Mesendoderm (in vitro differentiated cells): Measurements from ENCODE around the gene BABAM2.
"Not testable (repeated sequence)": the region's sequence is repeated elsewhere in the genome, so short reads cannot be mapped to it uniquely, and the experiment has no call there.

Experiments used
- DNase-seq: peaks from one replicate; pipeline ENCODE4 v3.0.0; 2013
- H2AK5ac ChIP-seq: 2 replicates; pipeline ENCODE4 v1.6.1; 2013; ENCODE audit warnings: low read length, inconsistent platforms
- H2BK120ac ChIP-seq: 2 replicates; pipeline ENCODE4 v1.6.1; 2013; ENCODE audit warnings: low read depth, mild to moderate bottlenecking, low read length, moderate library complexity, mixed read lengths
- H2BK15ac ChIP-seq: replicated peaks from 2 replicates; pipeline ENCODE4 v1.6.1; 2013; ENCODE audit warnings: low read depth, mild to moderate bottlenecking, moderate library complexity
- H2BK5ac ChIP-seq: 2 replicates; pipeline ENCODE4 v1.6.1; 2013; ENCODE audit warnings: low read length, inconsistent platforms
- H3K18ac ChIP-seq: 2 replicates; pipeline ENCODE4 v1.6.1; 2013; ENCODE audit warnings: mild to moderate bottlenecking, low read length, mixed read lengths
- H3K23ac ChIP-seq: one replicate; pipeline ENCODE4 v1.6.1; 2013; ENCODE audit warnings: low read length
- H3K27ac ChIP-seq: 2 replicates; pipeline ENCODE4 v1.5.1; 2013; ENCODE audit warnings: low read depth, mild to moderate bottlenecking, inconsistent platforms, low read length, moderate library complexity
- H3K27me3 ChIP-seq: 2 replicates; pipeline ENCODE4 v1.6.1; 2013; ENCODE audit warnings: low read length, control low read depth, mild to moderate bottlenecking, inconsistent platforms; ENCODE audit not compliant: insufficient read depth, poor library complexity
- H3K36me3 ChIP-seq: 2 replicates; pipeline ENCODE4 v1.6.1; 2013; ENCODE audit warnings: low read length, inconsistent platforms; ENCODE audit not compliant: control insufficient read depth, insufficient read depth
- H3K4ac ChIP-seq: one replicate; pipeline ENCODE4 v1.6.1; 2013; ENCODE audit warnings: low read depth, mild to moderate bottlenecking, low read length, moderate library complexity
- H3K4me1 ChIP-seq: 2 replicates; pipeline ENCODE4 v1.6.1; 2013; ENCODE audit warnings: low read depth, low read length, inconsistent platforms; ENCODE audit not compliant: control insufficient read depth
- H3K4me2 ChIP-seq: 2 replicates; pipeline ENCODE4 v1.6.1; 2013; ENCODE audit warnings: low read length
- H3K4me3 ChIP-seq: 2 replicates; pipeline ENCODE4 v1.5.1; 2013; ENCODE audit warnings: mild to moderate bottlenecking, low read length
- H3K56ac ChIP-seq: one replicate; pipeline ENCODE4 v1.6.1; 2013; ENCODE audit warnings: low read length
- H3K79me1 ChIP-seq: 2 replicates; pipeline ENCODE4 v1.6.1; 2013; ENCODE audit warnings: low read length, inconsistent platforms
- H3K79me2 ChIP-seq: 2 replicates; pipeline ENCODE4 v1.6.1; 2013; ENCODE audit warnings: mild to moderate bottlenecking, low read length; ENCODE audit not compliant: control insufficient read depth, insufficient read depth
- H3K9ac ChIP-seq: 2 replicates; pipeline ENCODE4 v1.6.1; 2013; ENCODE audit warnings: low read length, inconsistent platforms
- H4K5ac ChIP-seq: one replicate; pipeline ENCODE4 v1.6.1; 2013; ENCODE audit warnings: low read length
- H4K8ac ChIP-seq: one replicate; pipeline ENCODE4 v1.6.1; 2013; ENCODE audit warnings: low read depth, mild to moderate bottlenecking, control low read depth, low read length, moderate library complexity
- WGBS: extraction: QIAGEN DNeasy Blood & Tissue Kit; methylation state at CpG from one replicate; pipeline ENCODE4 v1.1.7; 2013; ENCODE audit warnings: low lambda C conversion rate, missing lambda C conversion rate; ENCODE audit not compliant: insufficient coverage; ENCODE audit errors: extremely low coverage; 5-methylcytosine and 5-hydroxymethylcytosine counted together

BABAM2 gene

GRCh38 chr2:27977731-27978312 is 87.3 kb downstream of the BABAM2 start:
- Histone ChIP-seq H3K27me3 (no peaks in the 10 kb centered on the region), H3K4me1 (no peaks in the 10 kb centered on the region), H3K4ac (no peak overlapping the region), H2BK5ac (no peak overlapping the region), H3K18ac (no peak overlapping the region), H3K9ac (no peak overlapping the region), H3K23ac (no peak overlapping the region), H3K79me1 (no peaks in the 10 kb centered on the region), H3K4me3 (no peak overlapping the region), H3K4me2 (no peak overlapping the region), H3K27ac (no peak overlapping the region), H2BK15ac (no peak overlapping the region), H2BK120ac (no peak overlapping the region), H4K5ac (no peak overlapping the region), H4K8ac (no peak overlapping the region), H3K56ac (no peak overlapping the region), H3K79me2 (no peaks in the 10 kb centered on the region), H3K36me3 (no peaks in the 10 kb centered on the region), H2AK5ac (no peak overlapping the region)
- WGBS = no CpG with 5 or more reads among the region's 3 CpGs
- no peak for DNase-seq

GRCh38 chr2:27978761-27979160 is 88.2 kb downstream of the BABAM2 start:
- H3K56ac ChIP-seq, H4K8ac ChIP-seq, H3K79me2 ChIP-seq, H3K36me3 ChIP-seq, H3K27ac ChIP-seq, H3K79me1 ChIP-seq, DNase-seq, H3K4me2 ChIP-seq, H3K4me3 ChIP-seq, H3K9ac ChIP-seq, H3K27me3 ChIP-seq, H2BK5ac ChIP-seq, H3K4me1 ChIP-seq, H3K4ac ChIP-seq, H2BK15ac ChIP-seq, H2BK120ac ChIP-seq, H3K23ac ChIP-seq, H2AK5ac ChIP-seq, H4K5ac ChIP-seq, H3K18ac ChIP-seq: not testable (repeated sequence)
- WGBS = no CpG with 5 or more reads among the region's 2 CpGs

GRCh38 chr2:27980242-27980641 is 89.7 kb downstream of the BABAM2 start:
- Histone ChIP-seq H4K5ac (no peak overlapping the region), H3K4me1 (no peaks in the 10 kb centered on the region), H2BK5ac (no peak overlapping the region), H3K56ac (no peak overlapping the region), H3K4ac (no peak overlapping the region), H3K18ac (no peak overlapping the region), H3K27me3 (no peaks in the 10 kb centered on the region), H3K27ac (no peak overlapping the region), H2AK5ac (no peak overlapping the region), H4K8ac (no peak overlapping the region), H3K23ac (no peak overlapping the region), H3K79me2 (no peaks in the 10 kb centered on the region), H2BK15ac (no peak overlapping the region), H3K4me2 (no peak overlapping the region), H2BK120ac (no peak overlapping the region), H3K36me3 (no peaks in the 10 kb centered on the region), H3K4me3 (no peak overlapping the region), H3K9ac (no peak overlapping the region), H3K79me1 (no peaks in the 10 kb centered on the region)
- DNase-seq = no peak
- no CpG with 5 or more reads among the region's 1 CpG for WGBS

- H3K4me1 ChIP-seq = no peaks in the 10 kb centered on the region
- H3K79me1 ChIP-seq = no peaks in the 10 kb centered on the region
- no peaks in the 10 kb centered on the region for H3K27me3 ChIP-seq
- H3K4me3 ChIP-seq = no peak overlapping the region
- no peak overlapping the region for H3K23ac ChIP-seq
- no peak overlapping the region for H3K4ac ChIP-seq
- no peaks in the 10 kb centered on the region for H3K36me3 ChIP-seq
- no peak overlapping the region for H3K18ac ChIP-seq
- H3K9ac ChIP-seq = no peak overlapping the region
- H3K56ac ChIP-seq = no peak overlapping the region
- no peak overlapping the region for H2AK5ac ChIP-seq
- H4K8ac ChIP-seq = no peak overlapping the region
- H3K4me2 ChIP-seq = no peak overlapping the region
- H3K79me2 ChIP-seq = no peaks in the 10 kb centered on the region
- no peak for DNase-seq
- no peak overlapping the region for H4K5ac ChIP-seq
- H2BK5ac ChIP-seq = no peak overlapping the region
- no peak overlapping the region for H3K27ac ChIP-seq
- no peak overlapping the region for H2BK15ac ChIP-seq
- H2BK120ac ChIP-seq = no peak overlapping the region
Measured at GRCh38 chr2:27984153-27984552, 93.6 kb downstream of the BABAM2 start.

GRCh38 chr2:27988306-27988705 is 97.8 kb downstream of the BABAM2 start:
- no peaks in the 10 kb centered on the region for H3K79me2 ChIP-seq
- no peak for DNase-seq
- H2AK5ac ChIP-seq = no peak overlapping the region

GRCh38 chr2:27988718-27989117 is 98.2 kb downstream of the BABAM2 start:
- Histone ChIP-seq H2BK120ac (no peak overlapping the region), H3K18ac (no peak overlapping the region), H3K23ac (no peak overlapping the region), H3K27ac (no peak overlapping the region), H3K36me3 (no peaks in the 10 kb centered on the region), H3K9ac (no peak overlapping the region), H3K4me1 (no peaks in the 10 kb centered on the region), H3K56ac (no peak overlapping the region), H3K4ac (no peak overlapping the region), H3K27me3 (no peaks in the 10 kb centered on the region), H2BK5ac (no peak overlapping the region), H2AK5ac (no peak overlapping the region), H2BK15ac (no peak overlapping the region), H3K79me2 (no peaks in the 10 kb centered on the region), H3K79me1 (no peaks in the 10 kb centered on the region), H4K8ac (no peak overlapping the region), H3K4me2 (no peak overlapping the region), H4K5ac (no peak overlapping the region), H3K4me3 (no peak overlapping the region)
- WGBS = no CpG with 5 or more reads among the region's 2 CpGs
- DNase-seq = no peak

More at GRCh38 chr2:27988306-27988705, 97.8 kb downstream of the BABAM2 start:
- no CpG with 5 or more reads among the region's 3 CpGs for WGBS
- H3K4me3 ChIP-seq = no peak overlapping the region
- no peak overlapping the region for H2BK5ac ChIP-seq
- H2BK120ac ChIP-seq = no peak overlapping the region
- no peak overlapping the region for H3K27ac ChIP-seq
- H3K4me1 ChIP-seq = no peaks in the 10 kb centered on the region
- no peak overlapping the region for H2BK15ac ChIP-seq
- no peaks in the 10 kb centered on the region for H3K27me3 ChIP-seq
- H3K18ac ChIP-seq = no peak overlapping the region
- no peak overlapping the region for H3K23ac ChIP-seq
- H4K5ac ChIP-seq = no peak overlapping the region
- no peak overlapping the region for H3K56ac ChIP-seq
- no peaks in the 10 kb centered on the region for H3K36me3 ChIP-seq
- no peak overlapping the region for H3K4me2 ChIP-seq
- no peak overlapping the region for H3K4ac ChIP-seq
- H4K8ac ChIP-seq = no peak overlapping the region
- no peak overlapping the region for H3K9ac ChIP-seq
- no peaks in the 10 kb centered on the region for H3K79me1 ChIP-seq
